NB4 (cell line): Measurements from ENCODE around the gene HBA1.
"Not testable (repeated sequence)": the region's sequence is repeated elsewhere in the genome, so short reads cannot be mapped to it uniquely, and the experiment has no call there.

Experiments
- MAX ChIP-seq: IDR thresholded peaks from 2 replicates; pipeline ENCODE4 v1.6.1; 2011; ENCODE audit warnings: low read depth, low read length
- POLR2A ChIP-seq: IDR thresholded peaks from 2 replicates; pipeline ENCODE4 v1.6.1; 2011; ENCODE audit warnings: mild to moderate bottlenecking; ENCODE audit not compliant: insufficient read length; ENCODE audit errors: extremely low read depth
- TF ChIP-seq, protein P1 (sequence below): IDR thresholded peaks from one replicate; pipeline ENCODE4 v1.5.1; 2012; ENCODE audit warnings: low read depth, low read length

GRCh38 chr16:163696-164095 lies 12.8 kb upstream of the HBA1 start:
- TF ChIP-seq, protein P1, sequence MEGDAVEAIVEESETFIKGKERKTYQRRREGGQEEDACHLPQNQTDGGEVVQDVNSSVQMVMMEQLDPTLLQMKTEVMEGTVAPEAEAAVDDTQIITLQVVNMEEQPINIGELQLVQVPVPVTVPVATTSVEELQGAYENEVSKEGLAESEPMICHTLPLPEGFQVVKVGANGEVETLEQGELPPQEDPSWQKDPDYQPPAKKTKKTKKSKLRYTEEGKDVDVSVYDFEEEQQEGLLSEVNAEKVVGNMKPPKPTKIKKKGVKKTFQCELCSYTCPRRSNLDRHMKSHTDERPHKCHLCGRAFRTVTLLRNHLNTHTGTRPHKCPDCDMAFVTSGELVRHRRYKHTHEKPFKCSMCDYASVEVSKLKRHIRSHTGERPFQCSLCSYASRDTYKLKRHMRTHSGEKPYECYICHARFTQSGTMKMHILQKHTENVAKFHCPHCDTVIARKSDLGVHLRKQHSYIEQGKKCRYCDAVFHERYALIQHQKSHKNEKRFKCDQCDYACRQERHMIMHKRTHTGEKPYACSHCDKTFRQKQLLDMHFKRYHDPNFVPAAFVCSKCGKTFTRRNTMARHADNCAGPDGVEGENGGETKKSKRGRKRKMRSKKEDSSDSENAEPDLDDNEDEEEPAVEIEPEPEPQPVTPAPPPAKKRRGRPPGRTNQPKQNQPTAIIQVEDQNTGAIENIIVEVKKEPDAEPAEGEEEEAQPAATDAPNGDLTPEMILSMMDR = not testable (repeated sequence)
- not testable (repeated sequence) for TF ChIP-seq POLR2A, MAX
